ENCODE results near the gene IRAK1. TPM values are rescaled to one million over a fixed set of nuclear protein-coding genes. Genes with fewer than 3 reads are reported as not detected.
"Not testable (repeated sequence)": the region's sequence is repeated elsewhere in the genome, so short reads cannot be mapped to it uniquely, and the experiment has no call there.

Gene IRAK1
- polyA plus RNA-seq, 1 donor (not counting 4 experiments of a cell fraction or from before 2014, with no cell fraction given) = 41.5 TPM

DNA sequence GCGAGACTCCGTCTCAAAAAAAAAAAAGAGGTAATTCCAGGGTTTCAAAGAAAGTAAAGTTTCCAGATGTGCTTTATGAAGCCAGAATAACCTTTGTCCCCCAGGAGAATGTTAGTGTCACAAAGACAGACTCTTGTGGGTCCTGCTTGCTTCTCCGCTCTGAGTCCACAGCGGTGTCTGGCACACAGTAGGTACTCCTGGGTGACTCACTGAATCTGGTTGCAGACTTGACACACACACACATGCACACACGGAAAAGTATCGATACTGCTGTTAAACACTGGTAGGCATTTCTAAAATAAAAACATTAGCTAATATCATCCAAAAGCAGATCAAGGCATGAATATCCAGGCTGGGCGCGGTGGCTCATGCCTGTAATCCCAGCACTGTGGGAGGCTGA, 24.2 kb downstream of the IRAK1 start:
- Histone ChIP-seq H3K27me3 (ENCODE audit: control insufficient read depth, extremely low read depth, insufficient read depth, low read length) (no peaks in the 10 kb centered on the region), H3K4me2 (ENCODE audit: control insufficient read depth, extremely low read depth, insufficient read depth, low read depth, low read length) (no peak overlapping the region), H3K9me1 (ENCODE audit: control insufficient read depth, extremely low read depth, insufficient read depth, low read length) (no peaks in the 10 kb centered on the region), H3K9me3 (ENCODE audit: control insufficient read depth, low read depth, low read length) (no peaks in the 10 kb centered on the region), H2AFZ (ENCODE audit: control insufficient read depth, low read length) (no peak overlapping the region), H3K9ac (ENCODE audit: control insufficient read depth, extremely low read depth, insufficient read depth, low read length) (no peak overlapping the region), H4K20me1 (ENCODE audit: control insufficient read depth, extremely low read depth, insufficient read depth, low read length) (no peaks in the 10 kb centered on the region), H3K79me2 (ENCODE audit: control insufficient read depth, insufficient read depth, low read length) (no peaks in the 10 kb centered on the region), H3K36me3 (ENCODE audit: control insufficient read depth in 2 of 2, extremely low read depth in 1 of 2, insufficient read depth in 2 of 2, low read length in 2 of 2) (no peaks in the 10 kb centered on the region), H3K4me1 (ENCODE audit: control insufficient read depth, extremely low read depth, insufficient read depth, low read length) (peaks cover 5% of the 10 kb centered on the region), H3K4me3 (ENCODE audit: control insufficient read depth in 2 of 3, extremely low read depth in 1 of 3, insufficient read depth in 2 of 3, low read depth in 1 of 3, low read length in 3 of 3) (no peak overlapping the region), H3K27ac (ENCODE audit: control insufficient read depth, insufficient read depth, low read length) (no peak overlapping the region)
- TF ChIP-seq, protein P1, sequence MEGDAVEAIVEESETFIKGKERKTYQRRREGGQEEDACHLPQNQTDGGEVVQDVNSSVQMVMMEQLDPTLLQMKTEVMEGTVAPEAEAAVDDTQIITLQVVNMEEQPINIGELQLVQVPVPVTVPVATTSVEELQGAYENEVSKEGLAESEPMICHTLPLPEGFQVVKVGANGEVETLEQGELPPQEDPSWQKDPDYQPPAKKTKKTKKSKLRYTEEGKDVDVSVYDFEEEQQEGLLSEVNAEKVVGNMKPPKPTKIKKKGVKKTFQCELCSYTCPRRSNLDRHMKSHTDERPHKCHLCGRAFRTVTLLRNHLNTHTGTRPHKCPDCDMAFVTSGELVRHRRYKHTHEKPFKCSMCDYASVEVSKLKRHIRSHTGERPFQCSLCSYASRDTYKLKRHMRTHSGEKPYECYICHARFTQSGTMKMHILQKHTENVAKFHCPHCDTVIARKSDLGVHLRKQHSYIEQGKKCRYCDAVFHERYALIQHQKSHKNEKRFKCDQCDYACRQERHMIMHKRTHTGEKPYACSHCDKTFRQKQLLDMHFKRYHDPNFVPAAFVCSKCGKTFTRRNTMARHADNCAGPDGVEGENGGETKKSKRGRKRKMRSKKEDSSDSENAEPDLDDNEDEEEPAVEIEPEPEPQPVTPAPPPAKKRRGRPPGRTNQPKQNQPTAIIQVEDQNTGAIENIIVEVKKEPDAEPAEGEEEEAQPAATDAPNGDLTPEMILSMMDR (optimal IDR thresholded peaks at IDR 0.05 in 1 of 3, IDR thresholded peaks at IDR 0.05 in 1 of 3, conservative IDR thresholded peaks at IDR 0.05 in 1 of 3; ENCODE audit: extremely low read depth in 1 of 3, insufficient read depth in 2 of 3, low read length in 3 of 3) = no peak
- no peak for TF ChIP-seq EZH2 (IDR thresholded peaks at IDR 0.05; ENCODE audit: low read length)
- DNase-seq (ENCODE audit: low read depth, low spot score) (no peak), FAIRE-seq (no peak)
- dilution Hi-C loops (cut with MboI; ENCODE audit: extremely low pct_ligation_motif_present, low sequenced_read_pairs) = no loop called here

DNA sequence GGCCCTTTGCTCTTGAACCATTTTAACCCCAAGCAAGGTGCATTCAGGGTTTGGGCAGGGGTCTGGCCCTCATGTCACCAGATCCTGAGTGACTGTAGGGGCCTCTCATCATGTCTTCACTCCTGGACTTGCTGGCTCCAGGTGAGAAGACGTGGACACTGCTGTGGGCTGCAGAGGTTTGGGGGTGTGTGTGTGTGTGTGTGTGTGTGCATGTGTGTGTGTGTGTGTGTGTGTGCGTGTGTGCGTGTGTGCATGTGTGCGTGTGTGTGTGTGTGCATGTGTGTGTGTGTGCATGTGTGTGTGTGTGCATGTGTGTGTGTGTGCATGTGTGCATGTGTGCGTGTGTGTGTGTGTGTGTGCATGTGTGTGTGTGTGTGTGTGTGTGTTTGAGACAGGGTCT, 25.3 kb downstream of the IRAK1 start:
- H2AFZ ChIP-seq (ENCODE audit: control insufficient read depth, low read length); dilution Hi-C loops (cut with MboI; ENCODE audit: extremely low pct_ligation_motif_present, low sequenced_read_pairs); H3K4me3 ChIP-seq (ENCODE audit: control insufficient read depth in 2 of 3, extremely low read depth in 1 of 3, insufficient read depth in 2 of 3, low read depth in 1 of 3, low read length in 3 of 3); H3K4me1 ChIP-seq (ENCODE audit: control insufficient read depth, extremely low read depth, insufficient read depth, low read length); H3K9me3 ChIP-seq (ENCODE audit: control insufficient read depth, low read depth, low read length); H3K27ac ChIP-seq (ENCODE audit: control insufficient read depth, insufficient read depth, low read length); H3K36me3 ChIP-seq (ENCODE audit: control insufficient read depth in 2 of 2, extremely low read depth in 1 of 2, insufficient read depth in 2 of 2, low read length in 2 of 2); H4K20me1 ChIP-seq (ENCODE audit: control insufficient read depth, extremely low read depth, insufficient read depth, low read length); H3K79me2 ChIP-seq (ENCODE audit: control insufficient read depth, insufficient read depth, low read length); H3K27me3 ChIP-seq (ENCODE audit: control insufficient read depth, extremely low read depth, insufficient read depth, low read length); FAIRE-seq; H3K9ac ChIP-seq (ENCODE audit: control insufficient read depth, extremely low read depth, insufficient read depth, low read length); H3K4me2 ChIP-seq (ENCODE audit: control insufficient read depth, extremely low read depth, insufficient read depth, low read depth, low read length); H3K9me1 ChIP-seq (ENCODE audit: control insufficient read depth, extremely low read depth, insufficient read depth, low read length); DNase-seq (ENCODE audit: low read depth, low spot score): not testable (repeated sequence)

DNA sequence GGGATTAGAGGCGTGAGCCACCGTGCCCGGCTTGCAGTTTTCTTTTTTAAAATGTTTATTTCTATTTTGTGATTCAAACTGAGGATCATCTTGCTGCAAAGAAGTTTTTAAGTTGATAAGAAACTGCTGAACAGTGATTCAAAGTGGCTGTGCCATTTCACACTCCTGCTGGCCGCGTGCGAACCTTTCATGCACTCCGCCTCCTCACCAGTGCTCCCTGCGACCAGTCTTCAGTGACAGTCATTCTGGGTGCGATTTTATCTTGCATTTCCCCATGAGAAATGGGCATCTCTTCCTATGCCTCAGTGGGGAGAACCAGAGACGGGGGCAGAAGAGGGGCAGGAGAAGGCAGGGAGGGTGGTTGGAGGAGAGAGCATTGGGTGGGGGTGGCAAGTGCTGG, 25.7 kb downstream of the IRAK1 start:
- no peak for DNase-seq (ENCODE audit: low read depth, low spot score)
- Histone ChIP-seq H4K20me1 (ENCODE audit: control insufficient read depth, extremely low read depth, insufficient read depth, low read length) (no peaks in the 10 kb centered on the region), H3K4me3 (ENCODE audit: control insufficient read depth in 2 of 3, extremely low read depth in 1 of 3, insufficient read depth in 2 of 3, low read depth in 1 of 3, low read length in 3 of 3) (no peak overlapping the region), H3K9me3 (ENCODE audit: control insufficient read depth, low read depth, low read length) (no peaks in the 10 kb centered on the region), H3K9me1 (ENCODE audit: control insufficient read depth, extremely low read depth, insufficient read depth, low read length) (no peaks in the 10 kb centered on the region), H2AFZ (ENCODE audit: control insufficient read depth, low read length) (no peak overlapping the region), H3K4me1 (ENCODE audit: control insufficient read depth, extremely low read depth, insufficient read depth, low read length) (no peaks in the 10 kb centered on the region), H3K4me2 (ENCODE audit: control insufficient read depth, extremely low read depth, insufficient read depth, low read depth, low read length) (no peak overlapping the region), H3K79me2 (ENCODE audit: control insufficient read depth, insufficient read depth, low read length) (no peaks in the 10 kb centered on the region), H3K36me3 (ENCODE audit: control insufficient read depth in 2 of 2, extremely low read depth in 1 of 2, insufficient read depth in 2 of 2, low read length in 2 of 2) (no peaks in the 10 kb centered on the region), H3K9ac (ENCODE audit: control insufficient read depth, extremely low read depth, insufficient read depth, low read length) (no peak overlapping the region), H3K27ac (ENCODE audit: control insufficient read depth, insufficient read depth, low read length) (no peak overlapping the region), H3K27me3 (ENCODE audit: control insufficient read depth, extremely low read depth, insufficient read depth, low read length) (no peaks in the 10 kb centered on the region)
- TF ChIP-seq EZH2 (IDR thresholded peaks at IDR 0.05; ENCODE audit: low read length) = no peak
- TF ChIP-seq, protein P1 (optimal IDR thresholded peaks at IDR 0.05 in 1 of 3, IDR thresholded peaks at IDR 0.05 in 1 of 3, conservative IDR thresholded peaks at IDR 0.05 in 1 of 3; ENCODE audit: extremely low read depth in 1 of 3, insufficient read depth in 2 of 3, low read length in 3 of 3) = no peak
- dilution Hi-C loops (cut with MboI; ENCODE audit: extremely low pct_ligation_motif_present, low sequenced_read_pairs) = no loop called here
- no peak for FAIRE-seq

Data from keratinocyte (primary cell).